Neural cell (in vitro differentiated cells): ENCODE data around the gene NEURL2. TPM values are rescaled to one million over a fixed set of nuclear protein-coding genes. Genes with fewer than 3 reads are reported as not detected.

Experiments
- H2AFZ ChIP-seq: fragments of 200-600, 300-800 bp; sonication (generic), shearing (Covaris generic); 2 replicates; pipeline ENCODE4 v1.6.0; 2014; ENCODE audit warnings: low read depth, mild to moderate bottlenecking, antibody characterized with exemption, low read length, moderate library complexity
- H3F3A ChIP-seq: fragments of 200-600 bp; shearing (Covaris generic); 2 replicates; pipeline ENCODE4 v1.6.1; 2016; ENCODE audit warnings: mild to moderate bottlenecking, moderate library complexity, mixed read lengths, antibody characterized with exemption, low read length; ENCODE audit not compliant: insufficient read depth, poor library complexity, severe bottlenecking
- H3K27ac ChIP-seq: fragments of 200-600, 300-800 bp; sonication (generic), shearing (Covaris generic); 2 replicates; pipeline ENCODE4 v1.5.1; 2014; ENCODE audit warnings: mild to moderate bottlenecking, low read length, moderate library complexity
- H3K27me3 ChIP-seq: fragments of 300-800, 200-600 bp; sonication (generic), shearing (Covaris generic); 2 replicates; pipeline ENCODE4 v1.6.0; 2014; ENCODE audit warnings: mild to moderate bottlenecking, low read depth, low read length, moderate library complexity; ENCODE audit not compliant: insufficient read depth
- H3K36me3 ChIP-seq: fragments of 300-800, 200-600 bp; sonication (generic), shearing (Covaris generic); 2 replicates; pipeline ENCODE4 v1.5.1; 2014; ENCODE audit warnings: mild to moderate bottlenecking, antibody characterized with exemption, low read length, moderate library complexity; ENCODE audit not compliant: insufficient read depth
- H3K4me2 ChIP-seq: fragments of 300-800, 200-600 bp; sonication (generic), shearing (Covaris generic); 2 replicates; pipeline ENCODE4 v1.6.0; 2014; ENCODE audit warnings: mild to moderate bottlenecking, low read length
- H3K4me3 ChIP-seq: fragments of 300-800, 200-600 bp; sonication (generic), shearing (Covaris generic); 2 replicates; pipeline ENCODE4 v1.5.1; 2014; ENCODE audit warnings: mild to moderate bottlenecking, low read length, moderate library complexity
- H3K79me2 ChIP-seq: fragments of 200-600 bp; shearing (Covaris generic); replicated peaks from 2 replicates; pipeline ENCODE4 v1.6.0; 2014; ENCODE audit warnings: mild to moderate bottlenecking, low read length, moderate library complexity; ENCODE audit not compliant: insufficient read depth
- H3K9ac ChIP-seq: fragments of 300-800, 200-600 bp; sonication (generic), shearing (Covaris generic); 2 replicates; pipeline ENCODE4 v1.6.1; 2016; ENCODE audit warnings: mild to moderate bottlenecking, low read length, mixed read lengths
- H3K9me2 ChIP-seq: fragments of 200-600 bp; shearing (Covaris generic); 2 replicates; pipeline ENCODE4 v1.6.1; 2016; ENCODE audit warnings: mild to moderate bottlenecking, low read length, mixed read lengths; ENCODE audit not compliant: insufficient read depth
- H3K9me3 ChIP-seq: fragments of 200-600, 300-800 bp; sonication (generic), shearing (Covaris generic); 2 replicates; pipeline ENCODE4 v1.6.1; 2016; ENCODE audit warnings: mild to moderate bottlenecking, mixed run types, low read length, moderate library complexity, mixed read lengths
- H4K20me1 ChIP-seq: fragments of 200-600 bp; shearing (Covaris generic); 2 replicates; pipeline ENCODE4 v1.6.1; 2016; ENCODE audit warnings: mild to moderate bottlenecking, mixed run types; ENCODE audit not compliant: insufficient read depth
- EP300 ChIP-seq: fragments of 450-650 bp; conservative IDR thresholded peaks from 2 replicates; pipeline ENCODE4 v1.6.1; 2014; ENCODE audit warnings: antibody characterized with exemption, mild to moderate bottlenecking, moderate library complexity; ENCODE audit not compliant: poor library complexity, severe bottlenecking
- EZH2 ChIP-seq: fragments of 200-600, 300-800 bp; shearing (Covaris generic), sonication (generic); IDR thresholded peaks from 2 replicates; pipeline ENCODE4 v1.6.1; 2014; ENCODE audit warnings: antibody characterized with exemption, low read length, borderline replicate concordance, mild to moderate bottlenecking; ENCODE audit not compliant: insufficient read depth, poor library complexity, severe bottlenecking
- MXI1 ChIP-seq: fragments of 450-650 bp; conservative IDR thresholded peaks from 2 replicates; pipeline ENCODE4 v1.6.1; 2014; ENCODE audit warnings: antibody characterized with exemption, mild to moderate bottlenecking; ENCODE audit not compliant: poor library complexity, severe bottlenecking
- POLR2AphosphoS5 ChIP-seq: IDR thresholded peaks from 2 replicates; pipeline ENCODE4 v1.6.1; 2012
- RAD21 ChIP-seq: fragments of 450-650 bp; conservative IDR thresholded peaks from 2 replicates; pipeline ENCODE4 v1.6.1; 2014; ENCODE audit warnings: antibody characterized with exemption, mild to moderate bottlenecking, moderate library complexity
- SMC3 ChIP-seq: fragments of 450-650 bp; conservative IDR thresholded peaks from 2 replicates; pipeline ENCODE4 v1.6.1; 2014; ENCODE audit warnings: antibody characterized with exemption, mild to moderate bottlenecking, moderate library complexity; ENCODE audit not compliant: poor library complexity
- TAF1 ChIP-seq: IDR thresholded peaks from 2 replicates; pipeline ENCODE4 v1.6.1; 2012; ENCODE audit warnings: low read depth
- polyA plus RNA-seq: library from polyadenylated mRNA; depleted of rRNA; stranded (reverse); fragments of >200 nt; gene quantifications from 2 replicates; pipeline ENCODE4 v1.2.3, GENCODE V29; 2014
- TF ChIP-seq, protein P1 (sequence below): fragments of 450-650 bp; IDR thresholded peaks from 2 replicates; pipeline ENCODE4 v1.5.1; 2014; ENCODE audit warnings: antibody characterized with exemption, mild to moderate bottlenecking, moderate library complexity; ENCODE audit not compliant: poor library complexity, severe bottlenecking
- TF ChIP-seq, protein P2 (sequence below): IDR thresholded peaks from 2 replicates; pipeline ENCODE4 v1.6.1; 2012; ENCODE audit warnings: borderline replicate concordance

NEURL2 gene
- polyA plus RNA-seq, 1 donor from 2014 or later: 5.0 TPM

DNA sequence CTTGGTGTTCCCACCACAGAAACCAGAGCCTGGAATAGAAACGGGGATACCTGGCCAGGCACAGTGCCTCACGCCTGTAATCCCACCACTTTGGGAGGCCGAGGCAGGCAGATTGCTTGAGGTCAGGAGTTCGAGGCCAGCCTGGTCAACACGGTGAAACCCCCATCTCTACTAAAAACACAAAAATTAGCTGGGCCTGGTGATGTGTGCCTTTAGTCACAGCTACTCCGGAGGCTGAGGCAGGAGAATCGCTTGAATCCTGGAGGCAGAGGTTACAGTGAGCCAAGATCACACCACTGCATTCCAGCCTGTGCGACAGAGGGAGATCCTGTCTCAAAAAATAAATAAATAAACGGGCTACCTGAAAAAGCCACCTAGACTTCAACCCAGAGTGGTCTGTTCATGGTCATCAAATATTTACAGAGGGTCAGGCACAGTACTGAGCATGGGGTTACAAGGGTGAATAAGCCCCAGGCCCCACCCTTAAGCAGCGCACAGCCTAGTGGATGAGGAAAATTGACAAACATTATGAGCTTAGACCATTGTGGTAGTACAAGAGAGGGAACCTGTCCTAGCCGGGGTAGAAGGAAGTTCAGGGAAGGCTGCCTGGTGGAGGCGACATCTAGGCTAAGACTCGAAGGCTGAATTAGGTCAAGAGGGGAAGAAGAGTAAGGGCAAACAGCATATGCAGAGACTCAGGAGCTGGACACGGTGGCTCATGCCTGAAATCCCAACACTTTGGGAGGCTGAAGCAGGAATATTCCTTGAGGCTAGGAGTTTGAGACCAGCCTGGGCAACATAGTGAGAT lies 36.3 kb upstream of the NEURL2 start:
- Histone ChIP-seq H3K27ac (no peak overlapping the region), H3K4me2 (no peak overlapping the region), H3K4me3 (no peak overlapping the region)

DNA sequence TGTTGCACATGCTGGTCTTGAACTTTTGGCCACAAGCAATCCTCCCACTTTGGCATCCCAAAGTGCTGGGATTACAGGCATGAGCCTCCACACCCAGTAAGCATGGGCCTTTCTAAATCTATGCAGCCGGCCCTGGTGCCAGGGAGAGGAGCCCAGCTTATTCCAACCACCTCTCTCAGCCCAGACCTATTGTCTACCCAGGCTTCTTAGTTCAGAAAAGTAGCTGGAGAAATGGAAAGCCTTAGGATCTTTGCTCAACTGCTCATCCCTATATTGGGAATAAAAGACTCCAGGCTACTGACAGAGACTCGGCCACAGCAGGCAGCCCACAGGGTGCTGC lies 35.7 kb upstream of the NEURL2 start:
- TF ChIP-seq MXI1 (no peak), POLR2AphosphoS5 (no peak)
- H3K27ac ChIP-seq: no peak overlapping the region

More for the DNA sequence above, 36.3 kb upstream of the NEURL2 start:
- Histone ChIP-seq H3K9me3 (no peaks in the 10 kb centered on the region), H3K36me3 (no peaks in the 10 kb centered on the region), H3K79me2 (no peaks in the 10 kb centered on the region), H3K9ac (no peak overlapping the region), H3K27me3 (no peaks in the 10 kb centered on the region), H3F3A (no peaks in the 10 kb centered on the region), H2AFZ (no peak overlapping the region), H4K20me1 (no peaks in the 10 kb centered on the region), H3K9me2 (no peaks in the 10 kb centered on the region)
- no peak for TF ChIP-seq EZH2
- TF ChIP-seq, protein P1, sequence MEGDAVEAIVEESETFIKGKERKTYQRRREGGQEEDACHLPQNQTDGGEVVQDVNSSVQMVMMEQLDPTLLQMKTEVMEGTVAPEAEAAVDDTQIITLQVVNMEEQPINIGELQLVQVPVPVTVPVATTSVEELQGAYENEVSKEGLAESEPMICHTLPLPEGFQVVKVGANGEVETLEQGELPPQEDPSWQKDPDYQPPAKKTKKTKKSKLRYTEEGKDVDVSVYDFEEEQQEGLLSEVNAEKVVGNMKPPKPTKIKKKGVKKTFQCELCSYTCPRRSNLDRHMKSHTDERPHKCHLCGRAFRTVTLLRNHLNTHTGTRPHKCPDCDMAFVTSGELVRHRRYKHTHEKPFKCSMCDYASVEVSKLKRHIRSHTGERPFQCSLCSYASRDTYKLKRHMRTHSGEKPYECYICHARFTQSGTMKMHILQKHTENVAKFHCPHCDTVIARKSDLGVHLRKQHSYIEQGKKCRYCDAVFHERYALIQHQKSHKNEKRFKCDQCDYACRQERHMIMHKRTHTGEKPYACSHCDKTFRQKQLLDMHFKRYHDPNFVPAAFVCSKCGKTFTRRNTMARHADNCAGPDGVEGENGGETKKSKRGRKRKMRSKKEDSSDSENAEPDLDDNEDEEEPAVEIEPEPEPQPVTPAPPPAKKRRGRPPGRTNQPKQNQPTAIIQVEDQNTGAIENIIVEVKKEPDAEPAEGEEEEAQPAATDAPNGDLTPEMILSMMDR: no peak
- TF ChIP-seq, protein P2, sequence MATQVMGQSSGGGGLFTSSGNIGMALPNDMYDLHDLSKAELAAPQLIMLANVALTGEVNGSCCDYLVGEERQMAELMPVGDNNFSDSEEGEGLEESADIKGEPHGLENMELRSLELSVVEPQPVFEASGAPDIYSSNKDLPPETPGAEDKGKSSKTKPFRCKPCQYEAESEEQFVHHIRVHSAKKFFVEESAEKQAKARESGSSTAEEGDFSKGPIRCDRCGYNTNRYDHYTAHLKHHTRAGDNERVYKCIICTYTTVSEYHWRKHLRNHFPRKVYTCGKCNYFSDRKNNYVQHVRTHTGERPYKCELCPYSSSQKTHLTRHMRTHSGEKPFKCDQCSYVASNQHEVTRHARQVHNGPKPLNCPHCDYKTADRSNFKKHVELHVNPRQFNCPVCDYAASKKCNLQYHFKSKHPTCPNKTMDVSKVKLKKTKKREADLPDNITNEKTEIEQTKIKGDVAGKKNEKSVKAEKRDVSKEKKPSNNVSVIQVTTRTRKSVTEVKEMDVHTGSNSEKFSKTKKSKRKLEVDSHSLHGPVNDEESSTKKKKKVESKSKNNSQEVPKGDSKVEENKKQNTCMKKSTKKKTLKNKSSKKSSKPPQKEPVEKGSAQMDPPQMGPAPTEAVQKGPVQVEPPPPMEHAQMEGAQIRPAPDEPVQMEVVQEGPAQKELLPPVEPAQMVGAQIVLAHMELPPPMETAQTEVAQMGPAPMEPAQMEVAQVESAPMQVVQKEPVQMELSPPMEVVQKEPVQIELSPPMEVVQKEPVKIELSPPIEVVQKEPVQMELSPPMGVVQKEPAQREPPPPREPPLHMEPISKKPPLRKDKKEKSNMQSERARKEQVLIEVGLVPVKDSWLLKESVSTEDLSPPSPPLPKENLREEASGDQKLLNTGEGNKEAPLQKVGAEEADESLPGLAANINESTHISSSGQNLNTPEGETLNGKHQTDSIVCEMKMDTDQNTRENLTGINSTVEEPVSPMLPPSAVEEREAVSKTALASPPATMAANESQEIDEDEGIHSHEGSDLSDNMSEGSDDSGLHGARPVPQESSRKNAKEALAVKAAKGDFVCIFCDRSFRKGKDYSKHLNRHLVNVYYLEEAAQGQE: no peak
- no peak for TF ChIP-seq TAF1
- TF ChIP-seq SMC3: no peak
- no peak for TF ChIP-seq POLR2AphosphoS5
- TF ChIP-seq RAD21: no peak
- no peak for TF ChIP-seq EP300
- TF ChIP-seq MXI1: no peak

More for the DNA sequence above, 35.7 kb upstream of the NEURL2 start:
- H3K9ac ChIP-seq: no peak overlapping the region
- H3K4me2 ChIP-seq: no peak overlapping the region
- no peaks in the 10 kb centered on the region for H3K9me2 ChIP-seq
- H3K27me3 ChIP-seq: no peaks in the 10 kb centered on the region
- no peaks in the 10 kb centered on the region for H3K36me3 ChIP-seq
- H2AFZ ChIP-seq: no peak overlapping the region
- no peaks in the 10 kb centered on the region for H3K9me3 ChIP-seq
- H4K20me1 ChIP-seq: no peaks in the 10 kb centered on the region
- H3K4me3 ChIP-seq: no peak overlapping the region
- H3F3A ChIP-seq: no peaks in the 10 kb centered on the region
- no peaks in the 10 kb centered on the region for H3K79me2 ChIP-seq
